ENCODE measurements around the gene NACA2. TPM values are rescaled to one million over a fixed set of nuclear protein-coding genes. Genes with fewer than 3 reads are reported as not detected.

The NACA2 gene
- total RNA-seq, 1 experiment from 2014 or later = not detected

DNA sequence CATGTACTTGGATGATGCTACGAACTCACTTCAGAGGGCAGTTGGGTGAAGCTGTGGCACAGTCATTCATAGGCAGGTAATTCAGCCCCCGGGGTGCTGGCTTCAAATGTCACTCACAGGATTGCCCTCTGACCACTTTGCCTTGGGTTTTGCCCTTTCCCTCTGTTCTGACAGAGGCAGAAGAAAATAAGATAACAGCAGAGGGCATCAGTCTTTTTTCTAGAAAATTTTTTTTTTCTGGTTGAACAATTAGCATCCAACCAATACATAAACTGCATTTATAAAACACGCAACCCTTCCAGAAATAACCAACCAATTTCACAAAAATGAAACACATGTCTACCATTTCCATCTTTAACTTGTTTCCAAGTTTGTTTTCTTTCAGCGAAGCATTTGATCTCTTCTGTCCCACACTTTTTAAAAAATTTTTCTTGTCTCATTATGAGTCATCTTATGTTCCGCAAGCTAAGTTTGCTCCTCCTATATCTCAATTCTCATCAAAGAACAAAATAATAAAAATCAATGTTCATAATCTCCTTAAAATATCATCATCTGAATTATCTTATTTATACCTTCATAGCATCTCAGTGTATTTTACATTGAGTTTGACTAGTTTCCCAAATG lies 15.6 kb downstream of the NACA2 start:
- H3K23me2 ChIP-seq (ENCODE audit: insufficient read length, low read depth, low read length, poor library complexity, severe bottlenecking) = peaks cover 2% of the 10 kb centered on the region
- no peak overlapping the region for H3K4ac ChIP-seq (ENCODE audit: low read depth, low read length)
- H4K20me1 ChIP-seq (ENCODE audit: control insufficient read depth, insufficient read depth, insufficient read length) = no peaks in the 10 kb centered on the region
- Mint-ChIP-seq H3K4me1 (no peaks in the 10 kb centered on the region), H3K36me3 (ENCODE audit: insufficient read depth in 1 of 3, low read depth in 3 of 3) (peaks cover 0 to 8% (median 3%) of the 10 kb centered on the region in 3 experiments; a peak in 3 of 7 replicates), H3K27me3 (ENCODE audit: low read depth) (no peaks in the 10 kb centered on the region; the same call in none of the 2 replicates), H3K27ac (no peak overlapping the region), H3K4me3 (no peak overlapping the region), H3K9me3 (peaks cover 8 to 9% of the 10 kb centered on the region in 2 experiments; a peak in 3 of 5 replicates)
- H3K4me1 ChIP-seq (ENCODE audit: insufficient read depth, low read length) = no peaks in the 10 kb centered on the region
- H2AFZ ChIP-seq (ENCODE audit: low read length) = no peak overlapping the region
- H3K23ac ChIP-seq (ENCODE audit: insufficient read length, low read depth, low read length) = no peak overlapping the region
- no peak overlapping the region for H3T11ph ChIP-seq (ENCODE audit: low read length)
- no peak overlapping the region for H2AK5ac ChIP-seq (ENCODE audit: insufficient read length, low read length)
- no peak for DNase-seq
- H2BK5ac ChIP-seq (ENCODE audit: insufficient read length, low read length) = no peak overlapping the region
- H2BK20ac ChIP-seq (ENCODE audit: low read depth, low read length, poor library complexity, severe bottlenecking) = no peak overlapping the region
- no peak overlapping the region for H4K5ac ChIP-seq (ENCODE audit: insufficient read length, low read depth, low read length)
- no peaks in the 10 kb centered on the region for H3K27me3 ChIP-seq (ENCODE audit: insufficient read depth, low read length)
- H4K8ac ChIP-seq (replicated peaks; ENCODE audit: insufficient read length, low read depth, low read length) = no peak overlapping the region
- WGBS (ENCODE audit: extremely low coverage, insufficient read length, low lambda C conversion rate) = no CpG with 5 or more reads among the region's 5 CpGs
- no peak overlapping the region for H3K4me2 ChIP-seq (ENCODE audit: insufficient read depth, insufficient read length, low read length)
- no peak for TF ChIP-seq CTCF (conservative IDR thresholded peaks at IDR 0.05)
- no peak overlapping the region for H4K91ac ChIP-seq (ENCODE audit: insufficient read length, low read depth, low read length)
- no peak overlapping the region for H2BK15ac ChIP-seq (ENCODE audit: low read depth, low read length)
- H3K14ac ChIP-seq (ENCODE audit: insufficient read depth, low read length) = no peak overlapping the region
- H3K79me1 ChIP-seq (ENCODE audit: insufficient read depth, low read depth, low read length, poor library complexity, severe bottlenecking) = no peaks in the 10 kb centered on the region
- peaks cover 10% of the 10 kb centered on the region for H3K9me3 ChIP-seq (ENCODE audit: control insufficient read depth, low read depth, low read length)
- no peaks in the 10 kb centered on the region for H3K79me2 ChIP-seq (ENCODE audit: insufficient read depth, low read length)
- H3K56ac ChIP-seq (ENCODE audit: insufficient read length, low read depth, low read length) = no peak overlapping the region
- H3K18ac ChIP-seq (ENCODE audit: insufficient read length, low read depth, low read length) = no peak overlapping the region
- no peak overlapping the region for H2BK12ac ChIP-seq (ENCODE audit: insufficient read length, low read depth, low read length)
- no peak overlapping the region for H3K27ac ChIP-seq (ENCODE audit: insufficient read length, low read depth, low read length)
- no peak overlapping the region for H2BK120ac ChIP-seq (ENCODE audit: low read depth, low read length, poor library complexity, severe bottlenecking)
- no peak overlapping the region for H3K9ac ChIP-seq (ENCODE audit: extremely low read depth, insufficient read length, low read length)
